ENCODE results near the gene QKI.

QKI gene

GRCh38 chr6:163532526-163533078 lies 118.1 kb downstream of the QKI start:
- FAIRE-seq (no peak), DNase-seq (ENCODE audit: insufficient read length, low spot score) (no peak)
- TF ChIP-seq CTCF (IDR thresholded peaks at IDR 0.05; ENCODE audit: insufficient read depth, missing control alignments): no peak

GRCh38 chr6:163533443-163533842 lies 118.9 kb downstream of the QKI start:
- TF ChIP-seq CTCF (IDR thresholded peaks at IDR 0.05; ENCODE audit: insufficient read depth, missing control alignments): no peak
- no peak for FAIRE-seq
- no peak for DNase-seq (ENCODE audit: insufficient read length, low spot score)

DNA sequence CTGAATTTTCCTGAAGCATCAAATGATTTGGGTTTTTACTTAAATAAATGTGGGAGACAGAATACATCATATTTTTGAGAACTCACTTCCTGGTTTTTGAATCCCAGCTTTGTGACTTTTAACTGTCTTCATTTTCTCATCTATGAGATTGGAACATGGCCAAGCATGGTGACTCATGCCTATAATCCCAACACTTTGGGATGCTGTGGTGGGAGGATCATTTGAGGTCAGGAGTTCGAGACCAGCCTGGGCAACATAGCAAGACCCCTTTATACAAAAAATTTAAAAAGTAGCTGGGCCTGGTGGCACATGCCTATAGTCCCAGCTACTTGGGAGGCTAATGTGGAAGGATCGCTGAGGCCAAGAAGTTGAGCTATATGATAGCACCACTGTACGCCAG lies 122.3 kb downstream of the QKI start:
- FAIRE-seq (no peak), DNase-seq (ENCODE audit: insufficient read length, low spot score) (no peak)
- TF ChIP-seq CTCF (IDR thresholded peaks at IDR 0.05; ENCODE audit: insufficient read depth, missing control alignments): no peak

- no peak for TF ChIP-seq CTCF (IDR thresholded peaks at IDR 0.05; ENCODE audit: insufficient read depth, missing control alignments)
- FAIRE-seq (no peak), DNase-seq (ENCODE audit: insufficient read length, low spot score) (no peak)
These were observed 123.8 kb downstream of the QKI start for GRCh38 chr6:163538331-163538730.

GRCh38 chr6:163539101-163539762 lies 124.7 kb downstream of the QKI start:
- DNase-seq (ENCODE audit: insufficient read length, low spot score): no peak
- FAIRE-seq: no peak
- TF ChIP-seq CTCF (IDR thresholded peaks at IDR 0.05; ENCODE audit: insufficient read depth, missing control alignments): no peak

DNA sequence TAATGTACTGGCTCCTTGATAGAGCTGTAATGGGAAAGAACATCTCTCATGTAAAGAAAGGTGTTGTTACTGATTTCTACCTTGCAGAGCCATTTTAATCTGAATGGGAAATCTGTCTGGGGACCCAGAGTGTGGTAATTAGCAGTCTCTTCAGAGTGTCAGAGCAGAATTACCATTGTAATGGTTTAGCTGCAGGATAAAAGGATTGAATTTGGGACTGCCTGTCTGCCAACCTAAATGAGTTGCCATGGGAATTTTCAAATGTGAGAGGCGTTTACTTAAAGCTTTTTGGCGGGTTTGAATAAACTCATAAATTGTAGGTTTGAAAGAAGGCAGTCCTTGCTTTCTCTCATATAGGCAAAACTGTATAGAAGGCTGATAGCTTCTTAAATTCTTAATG lies 128.8 kb downstream of the QKI start:
- FAIRE-seq: no peak
- no peak for DNase-seq (ENCODE audit: insufficient read length, low spot score)
- no peak for TF ChIP-seq CTCF (IDR thresholded peaks at IDR 0.05; ENCODE audit: insufficient read depth, missing control alignments)

DNA sequence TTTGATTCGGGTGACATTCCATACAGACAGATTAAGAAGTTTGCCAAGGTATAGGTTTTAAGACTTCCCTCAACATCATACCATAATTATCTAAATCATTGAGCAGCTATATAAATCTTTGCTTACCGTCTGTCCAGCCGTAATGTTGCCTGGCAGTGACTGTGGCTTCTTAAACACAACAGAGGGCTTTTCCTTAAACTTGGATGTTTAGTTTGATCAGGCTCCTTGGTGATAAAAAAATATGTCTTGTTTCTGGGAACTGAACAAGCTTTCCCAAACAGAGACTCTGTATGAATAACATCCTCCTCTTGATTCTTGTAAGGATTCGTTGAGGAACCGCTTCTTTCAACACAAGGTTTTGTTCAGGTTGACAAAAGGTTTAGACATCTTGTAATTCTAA lies 130.9 kb downstream of the QKI start:
- DNase-seq (ENCODE audit: insufficient read length, low spot score) (no peak), FAIRE-seq (no peak)
- TF ChIP-seq CTCF (IDR thresholded peaks at IDR 0.05; ENCODE audit: insufficient read depth, missing control alignments): no peak
